Right cardiac atrium (tissue), 5 donors: ENCODE data around the gene TTLL13. TPM values are rescaled to one million over a fixed set of nuclear protein-coding genes. Genes with fewer than 3 reads are reported as not detected.
A peak's percentile ranks its signal among the peaks of the same experiment; 100 is the strongest.
"Not testable (repeated sequence)": the region's sequence is repeated elsewhere in the genome, so short reads cannot be mapped to it uniquely, and the experiment has no call there.

Source experiments
- ATAC-seq, 2 donors: fragments of 200-7000 bp; cut with Tn5 transposase; one replicate each; pipeline versions ENCODE4 v1.8.0 to v1.9.1; 2020; ENCODE audit warnings: moderate library complexity in 2 of 2, mild to moderate bottlenecking in 1 of 2
- DNase-seq, 3 donors: peaks; one replicate each; pipeline ENCODE4 v3.0.0-alpha.2; 2020
- H3K27ac ChIP-seq: one replicate; pipeline ENCODE4 v1.5.1; 2013; ENCODE audit warnings: mild to moderate bottlenecking, low read length, control low read depth, moderate library complexity
- H3K27me3 ChIP-seq: one replicate; pipeline ENCODE4 v1.6.1; 2013; ENCODE audit not compliant: control insufficient read depth, insufficient read depth
- H3K4me1 ChIP-seq: one replicate; pipeline ENCODE4 v1.6.1; 2013; ENCODE audit warnings: low read length; ENCODE audit not compliant: control insufficient read depth, insufficient read depth
- H3K4me3 ChIP-seq: one replicate; pipeline ENCODE4 v1.5.1; 2013; ENCODE audit warnings: low read length, control low read depth
- H3K9me3 ChIP-seq: one replicate; pipeline ENCODE4 v1.6.1; 2013; ENCODE audit warnings: low read length; ENCODE audit not compliant: control insufficient read depth
- WGBS: extraction: QIAGEN DNeasy Blood & Tissue Kit; methylation state at CpG from one replicate; pipeline ENCODE4 v1.1.7; 2013; 5-methylcytosine and 5-hydroxymethylcytosine counted together
- intact Hi-C, 4 donors: fragments of 100-400 bp; cut with DNase I; formaldehyde crosslinking; loops; one replicate each; pipeline versions ENCODE4 v1.11.0 to v1.14.0; 2022 to 2023
- polyA plus RNA-seq: library from polyadenylated mRNA; stranded (reverse); fragments of 200-250 nt; gene quantifications from one replicate; pipeline ENCODE4 v1.2.3, GENCODE V29; 2013
- total RNA-seq, 4 donors: library from RNA; stranded (reverse); fragmentation: NEBNext Ultra II Directional; extraction: Animal tissue kit (Norgen Biotek cat#: 25700); gene quantifications; one replicate each; pipeline ENCODE4 v1.2.1, GENCODE V29; 2021
- donor health status: healthy with polysubstance abuse.
- donor health status: DM: no; HTN: yes; CAD: no.
- donor health status: DM: no; HTN: no; CAD: no.
- donor health status: DM: no; HTN: yes; CAD: no; lungs with severe emphysema.
- donor health status: DM: yes; HTN: yes; CAD: no.

Gene TTLL13
- total and polyA plus RNA-seq, 5 donors = 0.24 to 0.72 (median 0.54) TPM; not detected in 2

DNA sequence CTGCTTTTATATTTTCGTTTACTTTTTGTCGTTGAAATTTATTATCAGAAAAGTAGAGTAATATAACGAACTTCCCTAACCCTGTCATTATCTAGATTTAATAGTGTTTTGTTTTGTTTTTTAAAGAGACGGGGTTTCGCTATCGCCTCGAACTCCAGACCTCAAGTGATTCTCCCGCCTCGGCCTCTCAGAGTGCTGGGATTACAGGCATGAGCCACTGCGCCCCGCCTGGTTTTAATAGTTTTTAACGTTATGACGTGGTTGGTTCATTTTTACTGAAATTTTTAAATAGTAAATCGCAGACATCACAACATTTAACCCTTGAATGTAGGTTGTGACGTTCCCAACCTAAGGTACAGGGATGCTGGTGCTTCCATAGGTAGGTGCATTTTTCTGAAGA, 17.1 kb downstream of the TTLL13 start:
- Histone ChIP-seq H3K4me3 (peak overlapping the region; percentile 75), H3K4me1 (peaks cover 11% of the 10 kb centered on the region), H3K27ac (peak overlapping the region; percentile 81), H3K9me3 (no peaks in the 10 kb centered on the region), H3K27me3 (no peaks in the 10 kb centered on the region)
- 9% methylated on average over 15 of the region's 15 CpGs for WGBS
- intact Hi-C loops = no loop called here
- DNase-seq (no peak), ATAC-seq (no peak)

DNA sequence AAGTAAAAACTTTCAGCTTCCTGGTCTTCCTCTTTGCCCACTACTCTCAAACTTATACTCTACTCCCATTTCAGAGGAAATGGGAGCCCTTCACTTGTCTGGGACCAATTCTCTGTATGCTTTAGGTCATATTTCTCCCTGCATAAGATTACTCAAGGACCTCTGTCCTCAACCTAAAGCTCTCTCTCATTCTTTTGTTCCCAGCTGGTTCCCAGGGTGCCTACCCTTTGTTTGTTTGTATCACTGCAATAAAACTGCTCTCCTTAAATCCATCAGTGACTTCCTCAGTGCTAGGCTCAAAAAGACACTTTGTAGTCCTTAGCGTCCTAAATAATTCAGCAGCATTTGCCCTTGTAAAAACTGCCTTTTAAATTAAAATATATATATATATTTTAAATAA, 19.1 kb downstream of the TTLL13 start:
- no peak for ATAC-seq
- no peaks in the 10 kb centered on the region for H3K27me3 ChIP-seq
- intact Hi-C loops = no loop called here
- H3K27ac ChIP-seq = no peak overlapping the region
- DNase-seq = no peak
- H3K9me3 ChIP-seq = no peaks in the 10 kb centered on the region
- no peak overlapping the region for H3K4me3 ChIP-seq
- H3K4me1 ChIP-seq = peaks cover 12% of the 10 kb centered on the region
- 70% methylated on average over 1 of the region's 1 CpG for whole genome bisulfite sequencing

DNA sequence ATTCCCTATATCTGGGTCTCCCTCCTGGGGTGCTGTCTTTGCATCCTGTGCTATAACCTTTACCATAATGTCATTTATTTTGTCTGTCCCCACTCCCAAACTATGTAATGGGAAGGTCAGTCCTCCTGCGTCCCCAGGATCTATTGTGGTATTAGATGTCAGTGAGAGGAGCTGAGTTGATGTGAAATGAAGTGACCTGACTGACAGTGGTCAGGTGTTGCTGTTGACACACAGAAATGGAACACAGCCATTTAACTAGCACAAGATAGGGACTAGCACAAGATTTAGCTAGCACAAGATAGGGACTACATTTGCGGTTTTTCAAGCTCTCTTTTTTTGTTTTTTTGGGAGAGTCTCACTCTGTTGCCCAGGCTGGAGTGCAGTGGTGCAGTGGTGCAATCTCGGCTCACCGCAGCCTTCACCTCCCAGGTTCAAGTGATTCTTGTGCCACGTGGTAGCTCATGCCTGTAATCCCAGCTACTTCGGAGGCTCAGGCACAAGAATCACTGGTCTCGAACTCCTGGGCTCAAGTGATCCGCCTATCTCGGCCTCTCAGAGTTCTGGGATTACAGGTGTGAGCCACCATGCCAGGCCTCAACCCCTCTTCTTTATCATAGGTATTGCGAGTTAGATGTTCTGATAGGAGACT, 21.3 kb downstream of the TTLL13 start:
- intact Hi-C loops = no loop called here
- H3K27ac ChIP-seq = peak overlapping the region; percentile 0
- WGBS = 73% methylated on average over 10 of the region's 10 CpGs
- H3K4me1 ChIP-seq = peaks cover 8% of the 10 kb centered on the region
- H3K9me3 ChIP-seq = no peaks in the 10 kb centered on the region
- DNase-seq (no peak), ATAC-seq (no peak)
- H3K4me3 ChIP-seq = no peak overlapping the region
- no peaks in the 10 kb centered on the region for H3K27me3 ChIP-seq

DNA sequence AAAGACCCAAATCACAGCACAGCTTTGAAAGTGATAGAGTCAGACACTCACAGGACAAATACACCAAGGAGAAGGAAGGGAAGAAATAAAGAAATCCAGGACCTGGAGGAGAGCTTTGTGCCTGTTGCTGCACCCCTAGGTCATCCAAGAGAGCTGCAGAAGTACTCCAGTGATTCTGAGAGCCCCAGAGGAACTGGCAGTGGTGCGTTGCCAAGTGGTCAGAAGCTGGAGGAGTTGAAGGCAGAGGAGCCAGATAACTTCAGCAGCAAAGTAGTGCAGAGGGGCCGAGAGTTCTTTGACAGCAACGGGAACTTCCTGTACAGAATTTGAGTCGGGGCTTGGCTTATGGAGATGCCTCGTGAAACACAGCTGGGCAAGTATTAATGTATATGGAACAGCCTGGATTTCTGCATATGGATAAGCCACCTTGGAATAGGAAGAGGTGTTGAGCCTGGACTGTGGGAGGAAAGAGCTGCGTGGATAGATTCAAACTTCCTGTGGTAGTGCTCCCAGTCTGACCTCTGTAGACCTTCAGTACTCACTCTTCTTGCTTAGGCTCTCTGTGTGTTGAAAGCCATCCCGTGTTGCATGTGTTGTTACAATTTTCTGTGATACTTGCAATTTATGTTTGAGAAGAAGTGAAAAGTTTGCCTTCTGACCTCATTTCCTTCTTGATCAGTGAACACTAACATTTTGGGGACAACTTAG, 22.3 kb downstream of the TTLL13 start:
- Histone ChIP-seq H3K4me1 (peaks cover 8% of the 10 kb centered on the region), H3K27ac (peak overlapping the region; percentile 43), H3K4me3 (no peak overlapping the region), H3K27me3 (no peaks in the 10 kb centered on the region), H3K9me3 (no peaks in the 10 kb centered on the region)
- ATAC-seq (peak; percentile 38 to 58), DNase-seq (peak in 1 of 3 donors; percentile 61)
- intact Hi-C loops = no loop called here
- 27% methylated on average over 7 of the region's 7 CpGs for WGBS

DNA sequence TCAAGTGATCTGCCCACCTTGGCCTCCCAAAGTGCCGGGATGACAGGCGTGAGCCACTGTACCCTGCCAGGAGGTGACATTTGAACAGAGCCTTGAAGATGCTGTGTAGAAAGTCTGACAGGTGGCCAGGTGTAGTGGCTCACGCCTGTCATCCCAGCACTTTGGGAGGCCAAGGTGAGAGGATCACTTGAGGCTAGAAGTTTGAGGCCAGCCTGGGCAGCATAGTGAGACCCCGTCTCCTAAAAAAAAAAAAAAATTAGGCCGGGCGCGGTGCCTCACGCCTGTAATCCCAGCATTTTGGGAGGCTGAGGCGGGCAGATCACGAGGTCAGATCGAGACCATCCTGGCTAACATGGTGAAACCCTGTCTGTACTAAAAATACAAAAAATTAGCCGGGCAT, 29.1 kb downstream of the TTLL13 start:
- intact Hi-C loops, H3K9me3 ChIP-seq, H3K27me3 ChIP-seq, H3K4me3 ChIP-seq, H3K4me1 ChIP-seq, H3K27ac ChIP-seq, ATAC-seq, DNase-seq: not testable (repeated sequence)
- 97% methylated on average over 12 of the region's 12 CpGs for WGBS

DNA sequence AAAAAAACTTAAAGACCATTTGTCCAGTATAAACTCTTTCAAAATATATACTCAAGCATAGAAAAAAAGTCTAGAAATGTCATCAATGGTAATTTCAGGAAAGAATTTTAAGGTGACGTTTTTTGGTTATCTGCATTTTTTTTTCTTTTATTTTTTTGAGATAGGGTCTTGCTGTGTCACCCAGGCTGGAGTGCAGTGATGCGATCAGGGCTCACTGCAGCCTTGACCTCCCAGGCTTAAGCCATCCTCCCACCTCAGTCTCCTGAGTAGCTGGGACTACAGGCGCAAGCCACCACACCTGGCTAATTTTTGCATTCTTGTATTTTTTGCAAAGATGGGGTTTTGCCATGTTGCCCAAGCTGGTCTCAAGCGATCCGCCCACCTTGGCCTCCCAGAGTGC, 31.4 kb downstream of the TTLL13 start:
- ATAC-seq, H3K27ac ChIP-seq, intact Hi-C loops, H3K4me3 ChIP-seq, H3K4me1 ChIP-seq, H3K9me3 ChIP-seq, H3K27me3 ChIP-seq, DNase-seq: not testable (repeated sequence)
- 92% methylated on average over 5 of the region's 5 CpGs for WGBS

DNA sequence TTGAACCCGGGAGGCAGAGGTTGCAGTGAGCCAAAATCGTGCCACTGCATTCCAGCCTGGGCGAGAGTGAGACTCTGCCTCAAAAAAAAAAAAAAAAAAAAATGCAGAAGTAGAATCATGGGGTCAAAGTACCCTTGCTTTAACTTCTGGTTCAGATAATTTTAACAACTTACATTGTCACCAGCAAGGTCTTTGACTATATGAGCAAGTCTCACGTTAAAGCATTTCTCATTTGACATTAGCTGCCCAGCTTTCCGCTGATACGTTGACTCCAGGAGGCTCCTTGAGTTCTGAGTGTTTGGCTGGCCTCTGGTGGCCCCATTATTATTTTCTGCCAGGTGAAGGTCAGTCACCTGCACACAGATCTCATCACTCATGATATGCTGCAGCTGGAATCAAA, 32.3 kb downstream of the TTLL13 start:
- H3K4me1 ChIP-seq, H3K9me3 ChIP-seq, DNase-seq, H3K27ac ChIP-seq, H3K4me3 ChIP-seq, intact Hi-C loops, ATAC-seq, H3K27me3 ChIP-seq: not testable (repeated sequence)
- 57% methylated on average over 6 of the region's 6 CpGs for WGBS

DNA sequence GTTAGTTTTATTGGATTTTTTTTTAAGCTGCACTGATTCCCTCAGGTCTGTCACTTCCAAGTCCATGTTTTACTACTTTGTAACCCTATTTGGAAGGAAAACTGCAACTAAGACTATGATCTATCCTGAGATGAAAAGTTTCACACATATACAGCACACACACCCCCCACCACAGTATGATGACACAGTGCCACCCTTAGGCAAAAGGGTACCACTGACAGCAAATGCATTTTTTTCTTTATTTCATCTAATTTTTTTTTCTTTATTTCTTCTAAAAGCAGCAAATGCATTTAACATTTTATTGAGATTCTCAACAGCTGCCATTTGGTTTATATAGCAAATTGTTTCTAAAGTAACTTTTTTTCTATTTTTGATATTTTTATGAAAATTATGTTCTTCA, 37.3 kb downstream of the TTLL13 start:
- Histone ChIP-seq H3K27me3 (no peaks in the 10 kb centered on the region), H3K4me3 (no peak overlapping the region), H3K27ac (no peak overlapping the region), H3K4me1 (no peaks in the 10 kb centered on the region), H3K9me3 (no peaks in the 10 kb centered on the region)
- intact Hi-C loops = no loop called here
- no peak for ATAC-seq
- no peak for DNase-seq

DNA sequence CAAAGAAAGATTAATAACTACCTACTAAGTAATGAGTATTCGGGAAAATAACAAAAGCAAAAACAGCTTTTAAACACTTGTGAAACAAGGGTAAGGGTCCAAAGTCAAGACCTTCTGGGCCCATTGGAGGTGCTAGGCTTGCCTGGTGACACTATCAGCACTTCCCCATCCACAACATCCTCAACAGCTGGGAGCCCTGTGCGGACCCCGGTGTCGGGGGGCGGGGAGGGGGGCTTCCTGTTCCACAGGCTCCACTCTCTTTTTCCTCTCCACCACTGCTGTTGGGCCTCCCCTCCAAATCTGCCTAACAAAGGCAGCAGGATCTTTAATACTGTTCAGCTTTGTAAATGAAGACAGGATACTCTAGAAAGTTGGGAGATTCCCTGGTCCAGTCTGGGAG, 37.7 kb downstream of the TTLL13 start:
- no peaks in the 10 kb centered on the region for H3K9me3 ChIP-seq
- H3K4me3 ChIP-seq = no peak overlapping the region
- DNase-seq (peak in 1 of 3 donors; percentile 37), ATAC-seq (no peak)
- intact Hi-C loops = no loop called here
- 33% methylated on average over 5 of the region's 5 CpGs for WGBS
- H3K4me1 ChIP-seq = no peaks in the 10 kb centered on the region
- no peak overlapping the region for H3K27ac ChIP-seq
- H3K27me3 ChIP-seq = no peaks in the 10 kb centered on the region

DNA sequence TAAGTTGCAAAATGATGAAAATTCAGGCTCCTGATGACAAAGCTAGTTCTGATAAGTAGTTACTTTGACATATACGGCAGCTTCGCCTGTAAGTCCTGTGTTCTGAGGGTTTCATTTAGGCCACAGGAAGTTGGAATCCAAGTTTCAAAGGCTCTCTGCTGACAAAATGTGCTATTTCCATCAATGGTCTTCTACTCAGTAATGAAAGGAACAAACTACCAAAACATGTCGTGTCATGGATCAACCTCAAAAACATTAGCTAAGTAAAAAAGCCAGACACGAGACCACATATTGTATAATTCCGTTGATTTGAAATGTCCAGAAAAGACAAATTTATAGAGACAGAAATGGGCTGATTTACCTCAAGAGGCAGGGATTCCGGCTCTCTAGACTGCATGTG, 38.6 kb downstream of the TTLL13 start:
- intact Hi-C loops = no loop called here

DNA sequence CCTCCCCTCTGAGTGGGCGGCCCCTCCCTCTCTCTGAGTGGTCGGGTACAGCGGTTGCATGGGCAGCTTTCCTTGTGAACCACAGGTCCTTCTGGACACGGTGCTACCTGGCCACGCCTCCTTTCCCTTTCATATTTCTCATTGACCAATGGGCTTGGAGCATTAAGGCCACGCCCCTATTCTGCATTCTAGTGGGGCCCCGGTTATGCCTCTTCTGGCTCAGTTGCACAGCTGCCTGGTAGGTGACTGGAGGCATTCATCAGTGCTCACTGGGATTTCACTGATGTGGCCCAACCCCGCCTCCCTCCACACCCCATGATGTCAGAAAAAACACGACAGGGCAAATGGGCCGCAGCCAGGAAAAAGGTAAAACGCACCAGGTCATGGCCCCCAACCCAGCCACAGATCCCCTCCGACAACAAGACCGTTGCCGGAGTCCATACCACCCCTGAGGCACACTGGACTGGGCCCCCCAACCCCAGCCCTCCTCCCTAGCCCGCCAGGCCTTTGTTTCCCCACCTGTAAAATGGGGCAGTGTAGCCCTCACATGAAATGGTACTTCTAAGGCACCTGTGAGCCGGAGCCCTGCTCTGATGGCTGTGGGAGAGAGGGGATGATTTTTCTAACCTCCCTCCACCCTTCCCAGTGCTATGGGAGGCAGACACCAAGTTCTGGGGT, 42.5 kb downstream of the TTLL13 start:
- WGBS = 82% methylated on average over 16 of the region's 16 CpGs
- Histone ChIP-seq H3K9me3 (no peaks in the 10 kb centered on the region), H3K4me3 (no peak overlapping the region), H3K4me1 (peaks cover 3% of the 10 kb centered on the region), H3K27ac (no peak overlapping the region), H3K27me3 (no peaks in the 10 kb centered on the region)
- ATAC-seq = no peak
- intact Hi-C loops = no loop called here
- DNase-seq = no peak

More for the DNA sequence above, 38.6 kb downstream of the TTLL13 start:
- no peak for DNase-seq
- 86% methylated on average over 6 of the region's 6 CpGs for WGBS
- Histone ChIP-seq H3K27me3 (no peaks in the 10 kb centered on the region), H3K27ac (no peak overlapping the region), H3K9me3 (no peaks in the 10 kb centered on the region), H3K4me3 (no peak overlapping the region), H3K4me1 (no peaks in the 10 kb centered on the region)
- no peak for ATAC-seq
